ENCODE measurements around the gene MYLK.

Gene MYLK

DNA sequence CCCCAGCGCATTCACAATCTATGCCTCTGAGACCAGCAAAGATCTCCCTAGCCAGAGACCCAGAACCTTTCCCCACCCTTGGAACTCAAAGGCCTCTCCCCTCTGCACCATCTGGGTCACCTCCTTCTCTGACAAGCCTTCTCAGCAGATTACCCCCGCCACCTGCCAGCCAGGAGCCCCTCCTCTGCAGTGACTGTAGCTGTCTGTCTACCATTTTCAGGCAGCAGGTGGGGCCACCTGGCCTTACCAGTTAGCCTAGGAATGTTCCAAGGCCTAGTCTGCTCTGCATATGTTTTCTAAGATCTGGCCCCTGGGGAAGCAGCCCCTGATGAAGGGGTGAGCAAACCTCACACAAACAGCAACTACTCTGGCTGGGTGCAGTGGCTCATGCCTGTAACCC is 2.4 kb downstream of the MYLK start:
- peak overlapping the region; percentile 7 for H3K9ac ChIP-seq (ENCODE audit: low read depth, low read length, poor library complexity, severe bottlenecking)
- H2AFZ ChIP-seq (ENCODE audit: low read length): 0 out of 2 replicates have a peak overlapping the region, but pooled peaks have one; percentile 35
- no peaks in the 10 kb centered on the region for H3K36me3 ChIP-seq (ENCODE audit: insufficient read depth, low read length)
- no peaks in the 10 kb centered on the region for H4K20me1 ChIP-seq (ENCODE audit: insufficient read depth, low read length, poor library complexity, severe bottlenecking)
- TF ChIP-seq EZH2phosphoT487 (IDR thresholded peaks at IDR 0.05; ENCODE audit: borderline replicate concordance) (no peak), CTCF (conservative IDR thresholded peaks at IDR 0.05; ENCODE audit: low read length) (no peak)
- peak overlapping the region; percentile 27 for H3K4me3 ChIP-seq (ENCODE audit: low read length, poor library complexity, severe bottlenecking)
- no peaks in the 10 kb centered on the region for H3F3A ChIP-seq (ENCODE audit: low read depth)
- no peaks in the 10 kb centered on the region for H3K9me3 ChIP-seq (ENCODE audit: insufficient read depth, low read depth, low read length)
- peaks cover 38% of the 10 kb centered on the region for H3K4me1 ChIP-seq (ENCODE audit: insufficient read depth, low read length, poor library complexity, severe bottlenecking)
- peak overlapping the region; percentile 74 for H3K4me2 ChIP-seq (ENCODE audit: low read depth, low read length, poor library complexity, severe bottlenecking)
- H3K27me3 ChIP-seq (ENCODE audit: insufficient read depth, low read length, poor library complexity, severe bottlenecking): no peaks in the 10 kb centered on the region
- no peaks in the 10 kb centered on the region for H3K9me2 ChIP-seq (replicated peaks; ENCODE audit: low read depth, low read length)
- H3K79me2 ChIP-seq (ENCODE audit: insufficient read depth, low read length): no peaks in the 10 kb centered on the region

GRCh38 chr3:123880998-123881561 is 3.1 kb downstream of the MYLK start:
- Histone ChIP-seq H3K4me1 (ENCODE audit: insufficient read depth, low read length, poor library complexity, severe bottlenecking) (peaks cover 38% of the 10 kb centered on the region), H3K36me3 (ENCODE audit: insufficient read depth, low read length) (no peaks in the 10 kb centered on the region), H2AFZ (ENCODE audit: low read length) (0 out of 2 replicates have a peak overlapping the region, but pooled peaks have one; percentile 35), H3K4me2 (ENCODE audit: low read depth, low read length, poor library complexity, severe bottlenecking) (peak overlapping the region; percentile 74), H3K9me3 (ENCODE audit: insufficient read depth, low read depth, low read length) (no peaks in the 10 kb centered on the region), H3K4me3 (ENCODE audit: low read length, poor library complexity, severe bottlenecking) (peak overlapping the region; percentile 27), H4K20me1 (ENCODE audit: insufficient read depth, low read length, poor library complexity, severe bottlenecking) (no peaks in the 10 kb centered on the region), H3F3A (ENCODE audit: low read depth) (no peaks in the 10 kb centered on the region), H3K27me3 (ENCODE audit: insufficient read depth, low read length, poor library complexity, severe bottlenecking) (no peaks in the 10 kb centered on the region), H3K9ac (ENCODE audit: low read depth, low read length, poor library complexity, severe bottlenecking) (peak overlapping the region; percentile 7), H3K9me2 (replicated peaks; ENCODE audit: low read depth, low read length) (no peaks in the 10 kb centered on the region), H3K79me2 (ENCODE audit: insufficient read depth, low read length) (no peaks in the 10 kb centered on the region)
- TF ChIP-seq CTCF (conservative IDR thresholded peaks at IDR 0.05; ENCODE audit: low read length) (peak; percentile 72), EZH2phosphoT487 (IDR thresholded peaks at IDR 0.05; ENCODE audit: borderline replicate concordance) (no peak)

DNA sequence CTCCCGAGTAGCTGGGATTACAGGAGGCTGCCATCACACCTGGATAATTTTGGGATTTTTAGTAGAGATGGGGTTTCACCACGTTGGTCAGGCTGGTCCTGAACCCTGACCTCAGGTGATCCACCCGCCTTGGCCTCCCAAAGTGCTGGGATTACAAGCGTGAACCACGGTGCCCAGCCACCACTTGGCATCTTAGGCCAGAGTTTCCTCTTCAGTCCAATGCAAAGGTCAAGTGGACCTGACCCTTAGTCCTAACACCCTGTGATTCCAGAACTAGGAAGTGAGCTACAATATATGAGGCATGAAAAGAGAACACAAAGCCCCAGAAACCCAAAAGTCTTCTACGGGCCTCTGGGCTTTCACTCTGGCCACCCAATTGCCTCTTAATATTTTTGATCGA is 5.3 kb downstream of the MYLK start:
- no peak for TF ChIP-seq EZH2phosphoT487 (IDR thresholded peaks at IDR 0.05; ENCODE audit: borderline replicate concordance)
- no peak for TF ChIP-seq CTCF (conservative IDR thresholded peaks at IDR 0.05; ENCODE audit: low read length)

More for the DNA sequence above, 5.3 kb downstream of the MYLK start:
- no peak overlapping the region for H2AFZ ChIP-seq (ENCODE audit: low read length)
- no peaks in the 10 kb centered on the region for H3K36me3 ChIP-seq (ENCODE audit: insufficient read depth, low read length)
- H3K9ac ChIP-seq (ENCODE audit: low read depth, low read length, poor library complexity, severe bottlenecking): no peak overlapping the region
- H3K4me1 ChIP-seq (ENCODE audit: insufficient read depth, low read length, poor library complexity, severe bottlenecking): peaks cover 33% of the 10 kb centered on the region
- H3K27me3 ChIP-seq (ENCODE audit: insufficient read depth, low read length, poor library complexity, severe bottlenecking): no peaks in the 10 kb centered on the region
- H3K79me2 ChIP-seq (ENCODE audit: insufficient read depth, low read length): no peaks in the 10 kb centered on the region
- no peaks in the 10 kb centered on the region for H3F3A ChIP-seq (ENCODE audit: low read depth)
- H3K4me3 ChIP-seq (ENCODE audit: low read length, poor library complexity, severe bottlenecking): no peak overlapping the region
- no peak overlapping the region for H3K4me2 ChIP-seq (ENCODE audit: low read depth, low read length, poor library complexity, severe bottlenecking)
- no peaks in the 10 kb centered on the region for H4K20me1 ChIP-seq (ENCODE audit: insufficient read depth, low read length, poor library complexity, severe bottlenecking)
- H3K9me2 ChIP-seq (replicated peaks; ENCODE audit: low read depth, low read length): no peaks in the 10 kb centered on the region
- no peaks in the 10 kb centered on the region for H3K9me3 ChIP-seq (ENCODE audit: insufficient read depth, low read depth, low read length)

Measured in Loucy (cell line).